GM19239 (cell line): ENCODE results near the gene VPS41.

Experiments used
- DNase-seq: peaks from one replicate; pipeline ENCODE4 v3.0.0; 2011; ENCODE audit warnings: low spot score; ENCODE audit not compliant: insufficient read length
- FAIRE-seq: peaks from 2 replicates; lab custom pipeline; 2011; peaks lifted over from hg19 to GRCh38; lab: Jason Lieb, UNC

VPS41 gene

DNA sequence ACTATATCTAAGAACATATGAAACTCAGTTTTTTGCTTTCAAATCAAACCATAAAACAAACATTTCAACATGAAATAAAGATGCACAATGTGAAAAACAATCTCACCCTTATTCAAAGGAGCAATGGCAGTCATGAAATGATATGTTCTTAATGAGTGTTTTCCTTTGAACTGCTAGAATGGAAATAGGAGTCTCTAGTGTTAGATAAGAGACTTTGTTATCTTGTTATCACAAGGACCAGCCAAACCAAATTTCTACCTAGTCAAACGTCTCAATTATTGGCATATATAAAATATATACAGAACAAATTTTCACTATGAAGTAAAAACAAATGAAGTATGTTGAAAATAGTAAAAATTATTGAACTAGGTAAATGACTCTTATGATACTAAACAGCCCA lies 1.2 kb downstream of the VPS41 start:
- FAIRE-seq, result no peak
- no peak for DNase-seq

DNA sequence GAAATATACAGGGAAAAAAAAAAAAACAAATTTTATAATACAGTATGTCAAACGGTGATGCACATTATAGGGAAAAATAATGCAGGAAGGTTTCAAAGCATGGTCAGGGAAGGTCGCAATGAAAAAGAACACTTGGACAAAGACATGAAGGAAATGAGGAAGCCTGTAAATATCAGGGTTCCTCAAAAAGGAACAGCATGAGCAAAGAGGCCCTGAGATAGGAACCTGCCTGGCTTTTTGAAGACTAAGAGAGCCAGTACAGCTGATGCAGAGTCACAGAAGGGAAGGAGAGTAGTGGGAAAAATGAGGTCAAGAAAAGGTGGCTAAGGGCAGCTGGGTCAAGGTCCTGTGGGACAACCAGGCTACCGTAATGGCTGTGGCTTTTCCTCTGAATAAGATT lies 1.9 kb downstream of the VPS41 start:
- no peak for DNase-seq
- FAIRE-seq, result no peak

DNA sequence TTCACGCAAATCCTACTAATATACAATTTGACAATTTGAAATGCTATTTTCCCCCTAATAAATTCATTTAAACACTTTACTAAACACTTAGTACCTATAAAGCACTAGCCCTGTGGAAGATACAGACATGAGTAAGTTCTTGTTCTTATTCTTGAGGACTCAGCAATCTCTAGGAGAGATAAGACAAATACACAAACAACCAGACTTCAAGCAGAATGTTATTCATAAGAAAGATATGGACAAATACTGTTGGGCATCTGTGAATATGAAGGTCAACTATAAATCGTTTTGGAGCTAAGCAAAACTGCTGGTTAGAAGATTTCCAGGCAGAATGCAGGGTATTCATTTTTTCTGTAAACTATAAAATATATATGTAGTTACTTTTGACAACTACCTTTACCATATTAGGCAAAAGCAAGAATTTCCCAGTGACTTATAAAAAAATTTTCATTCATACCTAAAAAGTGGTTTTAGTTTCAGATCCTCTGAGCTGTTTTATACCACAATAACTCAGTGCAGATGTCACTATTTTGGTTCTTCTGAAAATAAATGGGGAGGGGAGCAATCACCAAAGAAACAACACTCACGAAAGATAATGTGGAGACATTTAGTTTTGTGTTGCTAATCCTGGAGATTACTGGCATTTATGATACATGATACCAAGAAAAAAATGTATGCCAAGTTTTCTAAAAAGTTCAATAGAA lies 3.8 kb downstream of the VPS41 start:
- FAIRE-seq (peak; percentile 68), DNase-seq (no peak)

DNA sequence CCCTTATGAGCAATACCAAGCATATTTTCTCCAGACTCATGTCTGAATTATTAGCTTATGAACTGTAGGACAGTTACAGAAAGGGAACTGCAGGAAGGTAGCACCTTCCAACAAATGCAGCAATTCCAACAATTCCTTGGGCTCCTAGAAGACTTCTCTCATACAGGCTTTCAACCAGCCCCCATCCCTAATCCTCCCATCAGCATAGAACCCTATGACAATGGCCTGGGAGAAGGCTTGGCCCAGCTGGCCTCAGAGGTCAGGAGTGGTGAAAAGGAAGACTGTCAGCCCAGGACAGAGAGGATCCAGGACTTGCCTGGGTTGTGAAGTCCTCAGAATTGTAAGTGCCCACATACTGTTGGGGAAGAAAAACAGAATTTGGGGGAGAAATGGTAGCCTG lies 5.9 kb downstream of the VPS41 start:
- FAIRE-seq, result no peak
- no peak for DNase-seq

DNA sequence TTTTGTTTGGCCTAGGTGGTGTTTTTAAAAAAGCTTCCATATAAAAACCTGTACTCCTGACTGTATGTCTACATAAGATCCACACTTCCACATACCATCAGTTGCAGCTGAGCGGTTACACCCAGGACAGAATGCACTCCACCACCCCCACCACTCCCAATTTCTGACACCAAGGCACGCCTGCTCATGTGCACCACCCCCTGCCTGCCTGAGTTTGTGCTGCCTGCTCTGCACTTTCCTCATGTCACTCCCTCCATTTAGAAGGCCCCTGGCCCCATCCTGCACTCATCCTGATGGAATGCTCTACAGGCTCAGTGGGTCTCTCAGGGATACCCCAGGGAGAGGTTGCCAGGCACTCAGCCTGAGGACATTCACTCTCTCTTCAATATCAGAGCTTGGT lies 6.5 kb downstream of the VPS41 start:
- DNase-seq, result no peak

DNA sequence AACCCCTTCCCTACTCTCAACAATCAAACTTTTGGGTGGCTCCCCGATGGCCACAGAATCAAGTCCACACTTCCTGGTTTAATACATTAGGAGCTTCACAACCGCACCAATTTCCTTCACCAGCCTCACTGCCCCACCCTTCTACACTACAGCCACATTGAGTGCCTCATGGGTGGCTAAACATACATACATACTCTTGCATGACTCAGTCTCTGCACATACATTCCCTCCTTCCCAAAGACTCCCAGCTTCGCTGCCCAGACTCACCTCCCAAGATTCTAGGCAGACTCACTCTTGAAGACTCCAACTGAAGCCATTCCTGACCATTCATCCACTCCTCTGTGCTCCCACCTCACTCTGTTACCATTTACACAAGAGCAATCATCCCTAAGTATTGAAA lies 15.9 kb downstream of the VPS41 start:
- DNase-seq (no peak), FAIRE-seq (no peak)

More for the DNA sequence above, 6.5 kb downstream of the VPS41 start:
- no peak for FAIRE-seq

DNA sequence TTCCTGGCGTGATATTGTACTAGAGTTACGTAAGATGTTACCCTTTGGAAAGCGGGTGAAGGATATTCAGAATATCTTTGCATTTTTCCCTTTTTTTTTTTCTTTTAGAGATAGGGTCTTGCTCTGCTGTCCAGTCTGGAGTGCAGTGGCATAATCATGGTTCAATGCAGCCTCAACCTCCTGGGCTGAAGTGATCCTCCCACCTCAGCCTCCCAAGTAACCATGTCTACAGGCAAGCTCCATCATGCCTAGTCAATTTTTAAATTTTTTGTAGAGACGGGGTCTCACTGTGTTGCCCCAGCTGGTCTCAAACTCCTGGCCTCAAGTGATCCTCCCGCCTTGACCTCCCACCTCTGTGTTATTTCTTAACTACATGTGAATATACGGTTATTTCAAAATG lies 18.4 kb downstream of the VPS41 start:
- no peak for FAIRE-seq
- no peak for DNase-seq

DNA sequence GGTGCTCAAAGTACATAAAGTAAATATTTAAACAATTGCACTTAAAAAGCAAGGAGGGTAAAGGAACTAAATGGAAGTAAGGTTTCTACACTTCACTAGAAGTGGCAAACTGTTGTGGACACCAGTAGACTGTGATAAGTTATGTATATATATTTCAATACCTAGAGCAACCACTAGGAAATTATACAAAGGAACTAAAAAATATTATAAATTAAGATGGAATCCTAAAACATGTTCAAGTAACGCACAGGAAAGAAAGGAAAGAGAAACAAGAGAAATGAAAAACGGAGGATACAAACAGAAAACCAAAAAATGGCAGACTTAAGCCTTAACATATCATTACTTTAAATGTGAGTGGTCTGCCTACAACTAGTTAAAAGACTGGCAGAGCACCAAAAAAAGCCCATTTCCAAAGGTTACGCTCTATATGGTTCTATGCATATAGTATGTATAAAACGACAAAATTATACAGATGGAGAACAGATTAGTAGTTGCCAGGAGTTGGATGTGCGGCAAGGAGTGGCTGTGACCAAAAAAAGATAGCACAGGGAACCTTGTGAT lies 19.0 kb downstream of the VPS41 start:
- no peak for DNase-seq
- FAIRE-seq, result peak; percentile 37

DNA sequence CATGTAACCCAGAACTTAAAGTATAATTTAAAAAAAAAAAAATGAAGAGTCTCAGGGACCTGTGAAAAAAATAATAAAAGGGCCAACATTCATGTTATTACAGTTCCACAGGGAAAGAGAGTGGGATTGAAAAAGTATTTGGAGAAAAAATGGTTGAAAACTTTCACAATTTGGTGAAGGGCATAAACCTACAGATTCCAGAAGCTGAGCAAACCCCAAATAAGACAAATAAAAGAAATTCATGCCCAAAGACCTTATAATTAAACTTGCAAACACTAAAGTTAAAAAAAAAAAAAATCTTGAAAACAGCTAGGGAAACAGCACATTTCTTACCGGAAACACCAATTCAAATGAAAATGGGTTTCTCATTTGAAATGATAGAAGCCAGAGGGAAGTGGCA lies 19.9 kb downstream of the VPS41 start:
- FAIRE-seq (peak; percentile 59), DNase-seq (no peak)

DNA sequence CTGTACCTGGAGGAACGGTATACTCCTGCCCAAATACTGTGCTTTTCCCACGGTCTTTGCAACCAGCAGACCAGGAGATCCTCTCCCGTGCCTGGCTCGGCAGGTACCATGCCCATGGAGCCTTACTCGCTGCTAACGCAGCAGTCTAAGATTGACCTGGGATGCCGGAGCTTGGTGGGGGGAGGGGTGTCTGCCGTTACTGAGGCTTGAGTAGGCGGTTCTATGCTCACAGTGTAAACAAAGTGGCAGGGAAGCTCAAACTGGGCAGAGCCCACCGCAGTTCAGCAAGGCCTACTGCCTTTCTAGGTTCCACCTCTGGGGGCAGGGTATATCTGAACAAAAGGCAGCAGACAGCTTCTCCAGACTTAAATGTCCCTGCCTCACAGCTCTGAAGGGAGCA lies 22.7 kb downstream of the VPS41 start:
- no peak for FAIRE-seq
- no peak for DNase-seq

DNA sequence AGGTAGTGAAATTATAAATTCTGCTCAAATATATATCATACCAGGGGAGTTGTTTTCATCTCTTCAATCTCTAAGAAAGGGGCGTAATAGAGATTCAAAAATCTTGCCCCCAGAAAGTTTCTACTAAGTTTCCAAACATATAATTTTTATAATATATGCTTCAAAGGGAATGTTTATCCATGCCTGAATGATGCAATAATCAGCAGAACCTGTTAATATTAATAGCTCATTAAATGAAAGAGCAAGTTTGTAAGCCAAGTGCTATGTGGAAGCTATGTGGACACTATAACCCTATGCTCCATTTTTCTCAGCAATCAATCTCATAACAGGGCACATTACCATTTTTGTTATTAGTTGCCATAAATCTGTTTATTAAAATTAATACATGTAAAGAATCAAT lies 25.3 kb downstream of the VPS41 start:
- FAIRE-seq (no peak), DNase-seq (no peak)

DNA sequence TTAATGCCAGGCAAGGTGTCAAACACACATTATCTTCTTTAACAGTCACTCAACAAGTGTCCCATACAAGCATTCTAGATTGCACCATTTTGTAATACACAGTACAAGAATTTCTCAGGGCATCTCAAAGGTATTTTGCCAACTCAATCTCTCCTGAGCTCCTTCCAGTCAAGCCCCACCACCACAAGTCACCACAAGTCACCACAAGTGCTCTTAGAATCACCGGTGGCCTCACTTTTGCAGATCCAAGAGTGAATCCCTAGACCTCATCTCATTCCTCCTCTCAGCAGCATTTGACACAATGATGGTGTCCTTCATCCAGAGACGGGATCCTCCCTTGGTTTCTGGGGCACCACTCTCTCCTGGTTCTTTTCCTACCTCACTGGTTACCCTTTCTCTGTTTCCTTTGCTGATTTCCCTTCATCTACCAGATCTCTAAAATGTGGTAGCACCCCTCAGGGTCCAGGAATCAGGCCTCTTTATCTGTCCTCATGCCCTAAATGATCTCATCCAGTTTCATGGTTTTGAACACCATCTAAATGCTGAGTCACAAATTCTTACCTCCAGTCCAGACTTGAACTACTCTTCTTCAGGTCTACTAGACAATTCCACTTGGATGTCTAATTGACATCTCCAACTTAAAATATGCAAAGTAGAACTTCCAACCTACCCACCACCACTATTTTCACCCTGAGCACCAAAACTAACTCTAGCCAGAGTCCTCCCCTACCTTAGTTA lies 26.9 kb downstream of the VPS41 start:
- FAIRE-seq (no peak), DNase-seq (no peak)

DNA sequence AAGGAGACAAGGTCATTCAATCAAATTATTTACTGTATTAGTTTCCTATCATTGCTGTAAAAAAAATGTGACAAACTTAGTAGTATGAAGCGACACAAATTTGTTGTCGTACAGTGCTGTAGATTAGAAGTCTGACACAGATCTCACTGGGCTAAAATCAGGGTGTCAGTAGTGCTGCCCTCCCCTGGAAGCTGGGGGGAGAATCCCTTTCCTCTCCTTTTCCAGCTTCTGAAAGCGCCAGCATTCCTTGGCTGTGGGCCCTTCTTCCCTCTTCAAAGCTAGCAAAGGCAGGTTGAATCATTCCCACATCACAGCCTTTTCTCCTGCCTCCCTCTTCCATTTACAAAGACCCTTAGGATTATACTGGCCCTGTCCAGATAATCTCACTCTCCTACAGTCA lies 28.0 kb downstream of the VPS41 start:
- FAIRE-seq, result no peak
- DNase-seq, result no peak

DNA sequence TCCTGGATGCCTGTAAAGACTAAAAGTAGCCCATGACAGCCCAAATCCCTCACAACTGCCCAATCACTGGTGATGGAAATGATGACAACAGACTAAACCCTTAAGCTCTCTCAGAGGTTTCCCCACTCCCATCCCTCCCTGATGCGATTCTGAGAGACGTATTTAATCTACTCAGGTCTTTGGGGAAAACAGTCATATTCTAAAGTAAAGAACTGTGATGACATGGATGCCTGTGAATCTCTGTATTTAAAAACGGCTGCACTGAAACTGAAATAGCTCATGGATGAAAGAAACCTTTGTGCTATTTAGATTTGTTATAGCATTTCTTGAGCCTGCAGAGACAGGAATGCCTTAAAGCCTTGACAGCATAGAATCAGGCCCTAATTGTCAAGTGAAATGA lies 28.5 kb downstream of the VPS41 start:
- FAIRE-seq (no peak), DNase-seq (no peak)

DNA sequence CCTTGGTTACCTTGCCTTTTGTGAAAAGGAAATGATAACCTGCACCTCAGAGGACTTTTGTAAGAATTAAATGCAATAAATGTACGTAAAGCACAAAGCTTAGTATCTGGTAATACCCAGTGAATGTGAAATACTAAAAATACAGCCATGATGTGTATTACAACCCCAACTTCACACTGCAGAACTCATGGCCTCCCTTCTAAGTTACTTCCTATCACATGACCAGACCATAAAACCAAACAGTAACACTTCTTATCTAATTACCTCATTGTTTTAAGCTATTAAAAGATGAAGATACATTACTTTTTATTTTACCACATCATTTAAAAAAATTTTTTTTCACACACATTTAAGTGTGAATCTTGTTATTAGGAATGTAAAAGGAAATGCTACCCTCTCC lies 29.0 kb downstream of the VPS41 start:
- DNase-seq (no peak), FAIRE-seq (no peak)

DNA sequence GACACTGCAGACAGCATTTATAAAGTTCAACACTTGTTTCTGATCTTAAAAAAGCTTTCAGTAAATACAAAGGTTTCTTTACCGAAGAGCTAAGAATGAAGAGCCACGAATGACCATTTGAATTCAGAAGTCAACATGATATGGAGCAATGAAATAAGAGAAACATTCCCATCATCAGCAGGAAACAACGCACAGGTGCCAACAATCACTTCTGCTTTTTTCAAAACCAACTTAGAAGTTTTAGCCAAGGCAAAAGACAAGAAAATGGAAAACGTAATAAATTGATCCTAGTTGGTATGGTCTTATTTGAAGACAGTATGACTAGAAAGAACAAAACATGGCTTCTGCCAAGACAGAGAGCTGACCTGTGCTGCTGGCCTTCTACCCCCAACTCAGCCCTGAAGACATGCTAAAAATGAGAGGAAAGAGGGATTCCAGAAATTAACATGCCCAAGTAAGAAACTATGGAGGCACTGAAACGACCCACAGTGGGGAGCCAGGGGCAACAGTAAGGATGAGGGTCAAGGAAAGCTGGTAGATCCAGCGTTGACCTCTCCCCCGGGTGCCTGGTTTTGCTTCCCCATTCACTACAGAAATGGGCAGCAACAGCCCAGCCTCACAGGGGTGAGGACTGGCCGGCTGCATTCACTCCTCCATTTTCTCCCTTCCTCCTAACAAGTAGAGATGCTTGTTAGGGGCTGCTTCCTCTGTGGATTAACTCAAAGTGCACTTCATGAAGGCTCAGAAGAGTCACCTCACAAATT lies 30.1 kb downstream of the VPS41 start:
- FAIRE-seq (peak; percentile 49), DNase-seq (no peak)

DNA sequence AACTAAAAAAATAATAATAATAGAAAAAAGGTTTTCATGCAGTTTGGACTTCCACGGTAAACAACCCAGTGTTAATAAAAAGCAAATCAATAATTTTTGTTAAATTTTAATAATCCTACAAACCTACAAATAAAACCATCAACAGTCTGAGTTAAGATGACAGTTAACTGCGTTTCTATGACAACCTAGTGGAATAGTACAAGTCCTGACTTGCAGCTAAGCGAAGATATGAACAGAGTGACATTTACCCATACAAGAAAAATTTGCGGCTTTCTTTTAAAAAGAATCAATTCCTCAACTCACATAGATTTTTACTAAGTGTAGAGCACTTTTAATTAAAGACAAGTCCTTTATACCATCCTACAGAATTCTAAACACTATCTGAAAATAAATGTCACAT lies 35.6 kb downstream of the VPS41 start:
- no peak for FAIRE-seq
- DNase-seq, result no peak

DNA sequence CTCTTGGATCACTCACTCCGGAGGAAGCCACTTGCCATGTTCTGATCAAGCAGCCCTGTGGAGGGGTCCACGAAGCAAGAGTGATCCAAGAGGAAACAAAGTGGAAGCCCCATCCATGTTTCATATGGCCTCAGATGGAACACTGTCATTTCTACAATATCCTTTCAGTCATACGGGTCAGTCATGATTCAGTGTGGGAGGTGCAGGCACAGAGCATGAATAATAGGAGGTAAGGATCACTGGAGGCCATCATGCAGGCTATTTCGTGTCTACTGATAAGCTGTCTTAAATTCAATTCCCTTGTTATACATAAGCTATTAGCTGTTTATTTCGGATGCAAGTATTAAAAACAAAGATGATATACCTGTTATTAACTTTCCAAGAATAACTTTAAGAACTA lies 36.8 kb downstream of the VPS41 start:
- DNase-seq, result no peak
- no peak for FAIRE-seq

DNA sequence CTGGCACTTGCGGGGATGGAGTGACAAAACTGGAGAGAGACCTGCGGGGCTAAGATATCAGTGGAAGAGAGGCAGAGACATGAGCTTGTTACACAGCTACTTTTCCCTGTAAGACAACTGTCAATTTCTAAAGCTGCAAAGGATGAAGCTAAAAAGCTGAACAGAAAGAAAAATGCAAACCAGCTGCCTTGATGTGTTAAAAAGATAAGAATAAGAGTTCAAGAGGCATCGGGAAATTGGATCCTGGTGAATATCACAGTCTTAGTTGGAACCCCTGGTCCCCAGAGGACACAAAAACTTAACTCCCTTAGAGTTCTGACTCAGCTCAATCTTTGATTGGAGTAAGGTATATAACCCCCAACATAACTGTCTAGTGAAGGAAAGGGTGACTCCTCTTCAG lies 38.8 kb downstream of the VPS41 start:
- FAIRE-seq, result peak; percentile 33
- no peak for DNase-seq

DNA sequence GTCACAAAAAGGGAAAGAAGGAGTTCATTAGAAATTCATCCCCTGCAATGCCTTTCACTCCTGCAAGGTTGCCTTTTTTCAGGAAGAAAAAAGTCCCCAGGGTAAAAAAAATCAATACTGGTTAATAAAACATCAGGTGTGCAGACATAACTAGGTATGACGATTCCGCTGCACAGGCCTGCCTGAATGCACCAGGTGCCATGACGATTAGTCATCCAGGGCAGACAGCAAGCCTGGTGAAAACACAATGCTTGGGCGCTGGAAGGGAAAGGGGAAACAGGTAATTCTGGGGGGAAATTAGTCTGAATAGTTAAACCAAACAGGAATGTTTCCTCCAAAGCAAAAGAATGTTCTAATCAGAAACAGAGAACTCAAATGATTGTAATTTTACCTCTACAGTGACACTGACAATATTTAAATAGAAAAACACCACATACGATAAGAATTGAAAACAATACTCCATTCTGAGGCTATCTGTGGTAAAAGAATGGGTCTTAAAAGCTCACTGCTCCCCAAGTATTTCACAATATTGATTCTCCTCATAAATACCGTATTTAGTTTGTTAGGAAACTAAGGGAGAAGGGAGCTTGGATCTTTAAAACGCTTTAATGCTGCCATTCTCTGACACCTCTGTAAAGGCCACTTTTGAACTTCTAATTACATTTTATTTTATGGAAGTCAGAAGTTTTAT lies 45.2 kb downstream of the VPS41 start:
- DNase-seq, result no peak
- no peak for FAIRE-seq
